Body of pancreas (tissue), 4 donors: ENCODE results near the gene STIM1. TPM values are rescaled to one million over a fixed set of nuclear protein-coding genes. Genes with fewer than 3 reads are reported as not detected.
"Not testable (repeated sequence)": the region's sequence is repeated elsewhere in the genome, so short reads cannot be mapped to it uniquely, and the experiment has no call there.

ENCODE experiments used
- ATAC-seq: fragments of 150-250 bp; one replicate; pipeline ENCODE4 v1.9.1; 2016
- DNase-seq, 4 donors: peaks; one replicate each; pipeline ENCODE4 v3.0.0-alpha.2; 2019
- H3K27ac ChIP-seq, 4 donors: fragments of 200-600 bp; sonication (generic); 1 replicate in 3 of 4; 2 replicates in 1 of 4; pipeline versions ENCODE4 v1.5.1 to v1.6.1; 2016 to 2019; ENCODE audit warnings: mild to moderate bottlenecking in 1 of 4, mixed read lengths in 1 of 4, moderate library complexity in 1 of 4
- H3K27me3 ChIP-seq, 2 donors: fragments of 200-600 bp; sonication (generic); one replicate each; pipeline ENCODE4 v1.6.0; 2016; ENCODE audit warnings: mild to moderate bottlenecking in 1 of 2
- H3K36me3 ChIP-seq, 2 donors: fragments of 200-600 bp; sonication (generic); replicated peaks in 1 of 2; 2 replicates each; pipeline ENCODE4 v1.5.1; 2016; ENCODE audit warnings: low read depth in 2 of 2; ENCODE audit not compliant: insufficient read depth in 1 of 2
- H3K4me1 ChIP-seq: fragments of 200-600 bp; sonication (generic); one replicate; pipeline ENCODE4 v1.6.0; 2016
- H3K4me3 ChIP-seq, 2 donors: fragments of 200-600 bp; sonication (generic); 1 replicate in 1 of 2; 2 replicates in 1 of 2; pipeline ENCODE4 v1.5.1; 2016 to 2019
- H3K9me3 ChIP-seq, 3 donors: fragments of 200-600 bp; sonication (generic); 1 replicate in 2 of 3; 2 replicates in 1 of 3; pipeline ENCODE4 v1.5.1; 2016
- POLR2A ChIP-seq, 3 donors: fragments of 450-650 bp; IDR thresholded peaks; one replicate each; pipeline ENCODE4 v1.6.1; 2016; ENCODE audit warnings: antibody characterized with exemption in 3 of 3, mild to moderate bottlenecking in 2 of 3
- WGBS, 2 donors: methylation state at CpG; one replicate each; pipeline ENCODE4 v1.1.5; 2017; 5-methylcytosine and 5-hydroxymethylcytosine counted together
- intact Hi-C: fragments of 100-400 bp; cut with DNase I; formaldehyde crosslinking; loops from one replicate; pipeline ENCODE4 v1.15.1; 2023
- total RNA-seq, 2 donors: library from RNA; depleted of rRNA; stranded (reverse); fragments of >200 nt; gene quantifications; one replicate each; pipeline ENCODE4 v1.1.0, GENCODE V29; 2016
- TF ChIP-seq, protein P1 (sequence below), 7 experiments: fragments of 450-650 bp in 4 of 7; fragments of 200-600 bp in 3 of 7; sonication (generic) in 3 of 7; IDR thresholded peaks; one replicate each; pipeline ENCODE4 v1.5.1; 2016 to 2019; ENCODE audit warnings: antibody characterized with exemption in 7 of 7

The STIM1 gene
- total RNA-seq, 2 donors from 2014 or later, result 20.4 to 24.6 TPM

DNA sequence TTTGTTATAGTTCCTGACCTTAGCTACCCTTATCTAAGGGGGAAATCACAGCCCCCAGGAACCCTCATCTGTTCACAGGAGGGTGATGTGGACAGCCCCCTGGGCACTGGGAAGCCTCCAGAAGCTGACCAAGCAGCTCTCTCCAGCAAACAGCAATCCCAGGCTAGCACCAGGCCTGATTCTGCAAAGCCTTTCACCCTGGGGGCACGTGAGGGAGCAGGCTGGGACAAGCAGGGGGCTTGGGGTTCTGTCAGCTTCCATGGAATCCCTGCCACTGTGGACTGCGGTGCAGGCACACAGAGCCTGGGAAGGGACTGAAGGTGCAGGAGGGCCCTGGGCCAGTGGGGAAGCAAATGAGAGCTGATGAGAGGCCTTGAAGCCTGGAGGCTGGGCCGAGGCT is 45.0 kb upstream of the STIM1 start:
- H3K27me3 ChIP-seq, result no peaks in the 10 kb centered on the region
- H3K4me3 ChIP-seq, result no peak overlapping the region
- WGBS, 2 donors, result 60 to 90% methylated on average over 2 to 3 of the region's 3 CpGs
- no peaks in the 10 kb centered on the region for H3K36me3 ChIP-seq
- H3K9me3 ChIP-seq, result no peaks in the 10 kb centered on the region
- intact Hi-C loops, result no loop called here
- DNase-seq (no peak), ATAC-seq (no peak)
- TF ChIP-seq POLR2A (IDR thresholded peaks at IDR 0.05), result no peak
- TF ChIP-seq, protein P1, sequence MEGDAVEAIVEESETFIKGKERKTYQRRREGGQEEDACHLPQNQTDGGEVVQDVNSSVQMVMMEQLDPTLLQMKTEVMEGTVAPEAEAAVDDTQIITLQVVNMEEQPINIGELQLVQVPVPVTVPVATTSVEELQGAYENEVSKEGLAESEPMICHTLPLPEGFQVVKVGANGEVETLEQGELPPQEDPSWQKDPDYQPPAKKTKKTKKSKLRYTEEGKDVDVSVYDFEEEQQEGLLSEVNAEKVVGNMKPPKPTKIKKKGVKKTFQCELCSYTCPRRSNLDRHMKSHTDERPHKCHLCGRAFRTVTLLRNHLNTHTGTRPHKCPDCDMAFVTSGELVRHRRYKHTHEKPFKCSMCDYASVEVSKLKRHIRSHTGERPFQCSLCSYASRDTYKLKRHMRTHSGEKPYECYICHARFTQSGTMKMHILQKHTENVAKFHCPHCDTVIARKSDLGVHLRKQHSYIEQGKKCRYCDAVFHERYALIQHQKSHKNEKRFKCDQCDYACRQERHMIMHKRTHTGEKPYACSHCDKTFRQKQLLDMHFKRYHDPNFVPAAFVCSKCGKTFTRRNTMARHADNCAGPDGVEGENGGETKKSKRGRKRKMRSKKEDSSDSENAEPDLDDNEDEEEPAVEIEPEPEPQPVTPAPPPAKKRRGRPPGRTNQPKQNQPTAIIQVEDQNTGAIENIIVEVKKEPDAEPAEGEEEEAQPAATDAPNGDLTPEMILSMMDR (IDR thresholded peaks at IDR 0.05), result no peak
- peaks cover 14% of the 10 kb centered on the region for H3K4me1 ChIP-seq
- no peak overlapping the region for H3K27ac ChIP-seq

DNA sequence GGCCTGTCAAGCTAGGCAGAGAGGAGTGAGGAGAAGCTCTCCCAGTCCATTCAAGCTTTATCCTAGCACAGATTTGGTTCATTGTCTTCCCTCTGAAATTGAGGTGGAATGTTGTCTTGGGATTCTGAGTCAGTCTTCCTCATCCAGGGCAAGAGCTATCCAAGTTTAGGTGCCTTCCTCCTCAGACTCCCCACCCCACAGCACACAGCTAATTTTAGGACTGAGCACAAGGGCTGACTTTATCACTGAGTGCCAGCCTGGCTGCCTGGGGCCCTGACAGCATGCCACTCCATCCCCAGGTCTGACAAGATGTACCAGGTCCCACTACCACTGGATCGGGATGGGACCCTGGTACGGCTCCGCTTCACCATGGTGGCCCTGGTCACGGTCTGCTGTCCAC is 44.5 kb upstream of the STIM1 start:
- Histone ChIP-seq H3K27ac (no peak overlapping the region), H3K4me1 (peaks cover 14% of the 10 kb centered on the region), H3K9me3 (no peaks in the 10 kb centered on the region), H3K4me3 (no peak overlapping the region), H3K36me3 (no peaks in the 10 kb centered on the region), H3K27me3 (no peaks in the 10 kb centered on the region)
- no peak for TF ChIP-seq POLR2A (IDR thresholded peaks at IDR 0.05)
- TF ChIP-seq, protein P1 (IDR thresholded peaks at IDR 0.05), result no peak
- intact Hi-C loops, result no loop called here
- ATAC-seq (no peak), DNase-seq (no peak)
- 95 to 100% methylated on average over 1 to 4 of the region's 4 CpGs for WGBS, 2 donors

DNA sequence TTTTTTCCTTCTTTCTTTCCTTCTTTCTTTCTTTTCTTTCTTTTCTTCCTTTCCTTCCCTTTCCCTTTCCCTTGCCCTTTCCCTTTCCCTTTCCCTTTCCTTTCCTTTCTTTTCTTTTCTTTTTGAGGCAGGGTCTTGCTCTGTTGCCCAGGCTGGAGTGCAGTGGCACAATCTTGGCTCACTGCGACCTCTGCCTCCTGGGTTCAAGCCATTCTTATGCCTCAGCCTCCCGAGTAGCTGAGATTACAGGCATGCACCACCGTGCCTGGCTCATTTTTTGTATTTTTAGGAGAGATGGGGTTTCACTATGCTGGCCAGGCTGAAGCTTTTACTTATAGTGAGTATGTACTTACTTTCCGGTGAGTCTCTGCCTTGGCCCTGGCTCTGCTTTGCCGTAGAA is 40.6 kb upstream of the STIM1 start:
- H3K27me3 ChIP-seq, H3K36me3 ChIP-seq, H3K4me3 ChIP-seq, DNase-seq, ATAC-seq, H3K27ac ChIP-seq, intact Hi-C loops, H3K9me3 ChIP-seq, H3K4me1 ChIP-seq: not testable (repeated sequence)
- WGBS, 2 donors, result 88 to 94% methylated on average over 5 of the region's 5 CpGs

DNA sequence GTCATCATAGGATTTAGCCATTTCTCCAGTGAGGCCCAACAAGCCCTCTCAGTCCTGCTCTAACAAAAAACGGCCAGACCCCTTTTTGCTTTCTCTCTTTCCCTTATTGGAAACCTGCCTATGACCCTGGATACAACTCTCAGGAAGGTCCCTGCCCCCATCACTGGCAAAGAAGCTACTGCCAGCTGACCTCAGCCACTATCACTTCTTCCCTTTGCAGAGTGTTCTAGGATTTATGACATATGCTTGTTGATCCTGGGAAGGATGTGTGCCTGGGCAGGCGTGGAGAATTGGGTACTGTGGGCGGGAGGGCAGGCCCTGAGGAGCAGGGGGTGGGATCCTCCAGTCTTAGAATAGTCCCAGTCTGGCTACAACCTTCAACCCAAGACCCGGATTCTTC is 39.6 kb upstream of the STIM1 start:
- no peak for ATAC-seq

DNA sequence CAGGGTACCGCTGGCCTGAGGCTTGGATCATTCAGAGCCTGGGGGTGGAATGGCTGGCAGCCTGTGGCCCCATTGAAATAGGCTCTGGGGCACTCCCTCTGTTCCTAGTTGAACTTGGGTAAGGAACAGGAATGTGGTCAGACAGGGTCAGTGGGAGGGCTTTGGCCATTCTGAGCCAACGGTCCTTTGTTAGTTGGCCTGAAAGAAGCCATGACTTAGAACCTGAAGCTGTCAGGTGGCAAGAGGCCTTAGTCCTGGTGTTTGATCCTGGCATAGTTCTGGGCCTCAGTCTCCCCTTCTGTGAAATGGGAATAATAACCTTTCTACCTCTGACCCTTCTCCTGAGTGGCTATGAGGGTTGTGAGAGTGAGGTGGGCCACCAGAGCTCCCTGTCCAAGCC is 38.8 kb upstream of the STIM1 start:
- no peaks in the 10 kb centered on the region for H3K4me1 ChIP-seq
- H3K27ac ChIP-seq, result no peak overlapping the region
- no peak overlapping the region for H3K4me3 ChIP-seq
- H3K27me3 ChIP-seq, result no peaks in the 10 kb centered on the region
- no peaks in the 10 kb centered on the region for H3K9me3 ChIP-seq
- intact Hi-C loops, result no loop called here
- WGBS, 2 donors, result 75 to 77% methylated on average over 2 of the region's 2 CpGs
- H3K36me3 ChIP-seq, result no peaks in the 10 kb centered on the region
- DNase-seq (no peak), ATAC-seq (no peak)
- TF ChIP-seq, protein P1 (IDR thresholded peaks at IDR 0.05), result no peak
- no peak for TF ChIP-seq POLR2A (IDR thresholded peaks at IDR 0.05)

More for the DNA sequence above, 39.6 kb upstream of the STIM1 start:
- H3K36me3 ChIP-seq, result no peaks in the 10 kb centered on the region
- H3K4me3 ChIP-seq, result no peak overlapping the region
- TF ChIP-seq, protein P1 (IDR thresholded peaks at IDR 0.05), result no peak
- no peak for TF ChIP-seq POLR2A (IDR thresholded peaks at IDR 0.05)
- no peaks in the 10 kb centered on the region for H3K9me3 ChIP-seq
- H3K27ac ChIP-seq, result no peak overlapping the region
- no peaks in the 10 kb centered on the region for H3K4me1 ChIP-seq
- H3K27me3 ChIP-seq, result no peaks in the 10 kb centered on the region
- no peak for DNase-seq
- intact Hi-C loops, result no loop called here
- WGBS, 2 donors, result 80 to 88% methylated on average over 4 of the region's 4 CpGs
